GM23338 (cell line): ENCODE results near the gene OR52E2.

Source experiments
- CTCF ChIP-seq, 2 experiments: fragments of 200-600 bp in 1 of 2; sonication (generic) in 1 of 2; conservative IDR thresholded peaks; 2 replicates each; pipeline versions ENCODE4 v1.5.1 to v1.6.1; 2016 to 2017; ENCODE audit warnings: antibody characterized with exemption in 2 of 2, low read depth in 2 of 2, mild to moderate bottlenecking in 2 of 2, moderate library complexity in 1 of 2
- JUNB ChIP-seq: IDR thresholded peaks from one replicate; pipeline ENCODE4 v1.6.1; 2016; ENCODE audit warnings: antibody characterized with exemption; ENCODE audit not compliant: unreplicated experiment

- TF ChIP-seq CTCF (conservative IDR thresholded peaks at IDR 0.05; ENCODE audit: low read depth in 2 of 2) (no peak), JUNB (no peak)
Observed at GRCh38 chr11:5069272-5069671, 9.8 kb upstream of the OR52E2 start, which contains the start of gene OR52E1.
